ENCODE measurements around the gene IFT43.

- TF ChIP-seq POLR2AphosphoS5 (IDR thresholded peaks at IDR 0.05; ENCODE audit: low read depth, low read length): no peak
- TF ChIP-seq REST (IDR thresholded peaks at IDR 0.05; ENCODE audit: insufficient read depth in 1 of 2, low read depth in 2 of 2, low read length in 2 of 2): no peak
- no peak for TF ChIP-seq TAF1 (IDR thresholded peaks at IDR 0.05; ENCODE audit: borderline replicate concordance, insufficient read depth, low read length)
Measured at GRCh38 chr14:76086636-76087035, 101.1 kb downstream of the IFT43 start.

All from PFSK-1 (cell line).